Stimulated activated CD4-positive, alpha-beta T cell treated with anti-CD3 and anti-CD28 coated beads, TNF-alpha, amount 100 ng/mL, for 48 hours (primary cell): ENCODE data around the gene LMAN2.

ENCODE experiments used
- DNase-seq, 3 donors: peaks; one replicate each; pipeline ENCODE4 v3.0.0-alpha.2; 2020; ENCODE audit warnings: low read depth in 3 of 3

The LMAN2 gene

GRCh38 chr5:177327539-177328522, 23.6 kb downstream of the LMAN2 start:
- no peak for DNase-seq

GRCh38 chr5:177325868-177326381, 25.5 kb downstream of the LMAN2 start:
- no peak for DNase-seq

GRCh38 chr5:177320879-177321278, 30.6 kb downstream of the LMAN2 start:
- no peak for DNase-seq

- DNase-seq = no peak
Measured at GRCh38 chr5:177319913-177320588, 31.4 kb downstream of the LMAN2 start.

- peak; percentile 54 to 62 (median 56) for DNase-seq
Measured at GRCh38 chr5:177317959-177318377, 33.5 kb downstream of the LMAN2 start.

- no peak for DNase-seq
Measured at GRCh38 chr5:177316005-177316404, 35.5 kb downstream of the LMAN2 start.

GRCh38 chr5:177315411-177315810, 36.1 kb downstream of the LMAN2 start:
- DNase-seq = no peak

- no peak for DNase-seq
Measured at GRCh38 chr5:177314376-177315342, 36.8 kb downstream of the LMAN2 start.

- DNase-seq = no peak
Measured at GRCh38 chr5:177313561-177314259, 37.8 kb downstream of the LMAN2 start.

GRCh38 chr5:177312649-177313181, 38.8 kb downstream of the LMAN2 start:
- DNase-seq = peak in 1 of 3 donors; percentile 45

GRCh38 chr5:177311723-177312648, 39.5 kb downstream of the LMAN2 start, which contains the start of gene MXD3:
TSS of gene MXD3 (minus strand) at chr5:177311898. CDS start at chr5:177311830, 68 bp downstream.
- DNase-seq = peak; percentile 97 to 98 (median 98)

- no peak for DNase-seq
Measured at GRCh38 chr5:177311392-177311722, 40.1 kb downstream of the LMAN2 start.

GRCh38 chr5:177310757-177311391, 40.6 kb downstream of the LMAN2 start:
- DNase-seq = no peak

- DNase-seq = no peak
Measured at GRCh38 chr5:177310332-177310731, 41.1 kb downstream of the LMAN2 start.

GRCh38 chr5:177309351-177310191, 41.9 kb downstream of the LMAN2 start:
- peak; percentile 60 to 66 (median 66) for DNase-seq

- no peak for DNase-seq
Measured at GRCh38 chr5:177308740-177309139, 42.7 kb downstream of the LMAN2 start.

GRCh38 chr5:177307544-177308363, 43.7 kb downstream of the LMAN2 start:
- no peak for DNase-seq
